PC-9 (cell line): ENCODE measurements around the gene PRKG1.

ENCODE experiments used
- EZH2 ChIP-seq: fragments of 200-600 bp; sonication (generic); IDR thresholded peaks from 2 replicates; pipeline ENCODE4 v1.8.0; 2017; ENCODE audit warnings: antibody characterized with exemption, low read depth
- TF ChIP-seq, protein P1 (sequence below): fragments of 200-600 bp; sonication (generic); conservative IDR thresholded peaks from 2 replicates; pipeline ENCODE4 v1.6.1; 2017; ENCODE audit warnings: mixed run types, antibody characterized with exemption, mild to moderate bottlenecking, moderate library complexity

DNA sequence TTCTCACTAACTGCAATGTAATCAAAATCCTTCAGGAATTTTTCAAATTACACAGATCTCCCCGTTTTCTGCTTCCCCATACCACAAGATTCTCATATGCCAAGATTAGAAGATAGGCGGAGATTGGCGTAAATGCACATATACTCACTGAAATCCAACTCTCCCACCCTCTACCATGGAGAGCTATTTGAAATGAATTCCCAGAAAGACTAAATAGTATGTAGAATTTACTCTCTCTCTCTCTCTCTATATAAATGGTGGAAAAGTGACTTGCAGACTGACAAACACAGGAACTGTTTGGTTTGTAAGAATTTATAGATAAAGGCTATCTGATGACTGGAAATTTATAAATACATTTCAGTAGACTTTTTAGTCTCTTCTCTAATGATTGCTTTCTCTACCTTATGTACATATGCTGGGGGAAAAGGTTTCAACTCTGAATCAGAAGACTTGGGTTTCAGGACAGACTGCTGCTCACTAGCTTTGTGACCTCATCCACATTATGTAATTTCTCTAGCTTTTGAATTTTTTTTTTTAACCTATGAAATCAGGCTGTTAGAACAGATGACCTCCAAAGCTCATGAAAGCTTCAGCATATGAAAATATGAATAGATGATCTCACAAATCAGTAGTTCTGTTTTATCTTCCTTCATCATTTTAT lies 692.9 kb downstream of the PRKG1 start:
- TF ChIP-seq, protein P1, sequence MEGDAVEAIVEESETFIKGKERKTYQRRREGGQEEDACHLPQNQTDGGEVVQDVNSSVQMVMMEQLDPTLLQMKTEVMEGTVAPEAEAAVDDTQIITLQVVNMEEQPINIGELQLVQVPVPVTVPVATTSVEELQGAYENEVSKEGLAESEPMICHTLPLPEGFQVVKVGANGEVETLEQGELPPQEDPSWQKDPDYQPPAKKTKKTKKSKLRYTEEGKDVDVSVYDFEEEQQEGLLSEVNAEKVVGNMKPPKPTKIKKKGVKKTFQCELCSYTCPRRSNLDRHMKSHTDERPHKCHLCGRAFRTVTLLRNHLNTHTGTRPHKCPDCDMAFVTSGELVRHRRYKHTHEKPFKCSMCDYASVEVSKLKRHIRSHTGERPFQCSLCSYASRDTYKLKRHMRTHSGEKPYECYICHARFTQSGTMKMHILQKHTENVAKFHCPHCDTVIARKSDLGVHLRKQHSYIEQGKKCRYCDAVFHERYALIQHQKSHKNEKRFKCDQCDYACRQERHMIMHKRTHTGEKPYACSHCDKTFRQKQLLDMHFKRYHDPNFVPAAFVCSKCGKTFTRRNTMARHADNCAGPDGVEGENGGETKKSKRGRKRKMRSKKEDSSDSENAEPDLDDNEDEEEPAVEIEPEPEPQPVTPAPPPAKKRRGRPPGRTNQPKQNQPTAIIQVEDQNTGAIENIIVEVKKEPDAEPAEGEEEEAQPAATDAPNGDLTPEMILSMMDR = no peak
- no peak for TF ChIP-seq EZH2
